Endodermal cell (in vitro differentiated cells): ENCODE results near the gene SEPTIN11. TPM values are rescaled to one million over a fixed set of nuclear protein-coding genes. Genes with fewer than 3 reads are reported as not detected.

Source experiments
- DNase-seq: peaks from one replicate; pipeline ENCODE4 v3.0.0-alpha.2; 2017
- H3K27ac ChIP-seq: 2 replicates; pipeline ENCODE4 v1.5.1; 2013; ENCODE audit warnings: mild to moderate bottlenecking, low read depth, low read length, moderate library complexity
- H3K27me3 ChIP-seq: 2 replicates; pipeline ENCODE4 v1.6.1; 2013; ENCODE audit warnings: mild to moderate bottlenecking, low read length, moderate library complexity; ENCODE audit not compliant: insufficient read depth, control insufficient read depth, poor library complexity, severe bottlenecking
- H3K36me3 ChIP-seq: 2 replicates; pipeline ENCODE4 v1.7.0; 2013; ENCODE audit warnings: mild to moderate bottlenecking, low read length, moderate library complexity; ENCODE audit not compliant: control insufficient read depth, insufficient read depth
- H3K4me1 ChIP-seq: one replicate; pipeline ENCODE4 v1.7.0; 2013; ENCODE audit warnings: low read length; ENCODE audit not compliant: control insufficient read depth, insufficient read depth
- H3K4me3 ChIP-seq: 2 replicates; pipeline ENCODE4 v1.5.1; 2013; ENCODE audit warnings: mild to moderate bottlenecking, low read length, moderate library complexity
- H3K9ac ChIP-seq: 2 replicates; pipeline ENCODE4 v1.6.1; 2013; ENCODE audit warnings: mild to moderate bottlenecking, low read length, moderate library complexity; ENCODE audit not compliant: poor library complexity, severe bottlenecking; ENCODE audit errors: extremely low read depth
- H3K9me3 ChIP-seq: 2 replicates; pipeline ENCODE4 v1.6.1; 2013; ENCODE audit warnings: mild to moderate bottlenecking, low read length, moderate library complexity; ENCODE audit not compliant: control insufficient read depth
- H3K27ac Mint-ChIP-seq: 2 replicates; pipeline ENCODE4 v1.8.0; 2020; ENCODE audit warnings: mixed read lengths
- H3K27me3 Mint-ChIP-seq: 2 replicates; pipeline ENCODE4 v1.8.0; 2021; ENCODE audit warnings: mild to moderate bottlenecking, mixed read lengths; ENCODE audit not compliant: insufficient read depth
- H3K36me3 Mint-ChIP-seq: 2 replicates; pipeline ENCODE4 v1.8.0; 2020; ENCODE audit warnings: low read depth, mixed read lengths
- H3K4me1 Mint-ChIP-seq: 2 replicates; pipeline ENCODE4 v1.8.0; 2020; ENCODE audit warnings: mixed read lengths
- H3K4me3 Mint-ChIP-seq: 2 replicates; pipeline ENCODE4 v1.8.0; 2020; ENCODE audit warnings: mild to moderate bottlenecking, moderate library complexity, mixed read lengths
- H3K9me3 Mint-ChIP-seq: 2 replicates; pipeline ENCODE4 v1.8.0; 2020; ENCODE audit warnings: mild to moderate bottlenecking, mixed read lengths
- CTCF ChIP-seq: fragments of 200-600 bp; sonication (generic); conservative IDR thresholded peaks from 2 replicates; pipeline ENCODE4 v1.5.0; 2021; ENCODE audit warnings: antibody characterized with exemption, mild to moderate bottlenecking
- WGBS, 2 experiments: methylation state at CpG; one replicate each; pipeline versions ENCODE4 v1.1.5 to v1.1.7; 2013; ENCODE audit warnings: missing lambda C conversion rate in 2 of 2, mixed read lengths in 1 of 2; ENCODE audit not compliant: insufficient coverage in 1 of 2, insufficient read length in 1 of 2; 5-methylcytosine and 5-hydroxymethylcytosine counted together
- total RNA-seq, 2 donors: library from RNA; stranded (reverse); fragmentation: NEBNext Ultra II Directional in 1 of 2; extraction: Animal tissue kit (Norgen Biotek cat#: 25700) in 1 of 2; gene quantifications; 2 replicates in 1 of 2; 3 replicates in 1 of 2; pipeline ENCODE4 v1.2.1, GENCODE V29; 2021

The SEPTIN11 gene
- total RNA-seq, 2 donors from 2014 or later, result 102 to 116 TPM

GRCh38 chr4:76969495-76969894 is 19.9 kb downstream of the SEPTIN11 start:
- H3K27ac Mint-ChIP-seq, result no peak overlapping the region
- H3K4me1 ChIP-seq, result peaks cover 6% of the 10 kb centered on the region
- H3K36me3 ChIP-seq, result peaks cover 8% of the 10 kb centered on the region
- H3K4me3 Mint-ChIP-seq, result no peak overlapping the region
- no peaks in the 10 kb centered on the region for H3K9me3 Mint-ChIP-seq
- H3K27me3 ChIP-seq, result no peaks in the 10 kb centered on the region
- no peak for TF ChIP-seq CTCF
- H3K4me3 ChIP-seq, result no peak overlapping the region
- no peak for DNase-seq
- H3K27ac ChIP-seq, result no peak overlapping the region
- no peaks in the 10 kb centered on the region for H3K9me3 ChIP-seq
- peaks cover 6% of the 10 kb centered on the region for H3K36me3 Mint-ChIP-seq
- H3K27me3 Mint-ChIP-seq, result no peaks in the 10 kb centered on the region
- peaks cover 29% of the 10 kb centered on the region for H3K4me1 Mint-ChIP-seq
- 68 to 100% methylated on average over 1 to 3 of the region's 3 CpGs for WGBS, 2 experiments
- H3K9ac ChIP-seq, result no peak overlapping the region

GRCh38 chr4:76969941-76970529 is 20.5 kb downstream of the SEPTIN11 start:
- WGBS, 2 experiments, result 70 to 72% methylated on average over 5 of the region's 5 CpGs
- Histone ChIP-seq H3K27ac (peak overlapping the region; percentile 4), H3K27me3 (no peaks in the 10 kb centered on the region), H3K36me3 (peaks cover 8% of the 10 kb centered on the region), H3K9ac (no peak overlapping the region), H3K9me3 (no peaks in the 10 kb centered on the region), H3K4me1 (peaks cover 6% of the 10 kb centered on the region), H3K4me3 (no peak overlapping the region)
- no peaks in the 10 kb centered on the region for H3K27me3 Mint-ChIP-seq
- peaks cover 29% of the 10 kb centered on the region for H3K4me1 Mint-ChIP-seq
- H3K36me3 Mint-ChIP-seq, result peaks cover 6% of the 10 kb centered on the region
- peak; percentile 82 for DNase-seq
- peak overlapping the region; percentile 3 for H3K27ac Mint-ChIP-seq
- no peaks in the 10 kb centered on the region for H3K9me3 Mint-ChIP-seq
- no peak for TF ChIP-seq CTCF
- no peak overlapping the region for H3K4me3 Mint-ChIP-seq

- Histone ChIP-seq H3K9me3 (no peaks in the 10 kb centered on the region), H3K27me3 (no peaks in the 10 kb centered on the region), H3K27ac (no peak overlapping the region), H3K4me3 (no peak overlapping the region), H3K9ac (no peak overlapping the region), H3K4me1 (peaks cover 6% of the 10 kb centered on the region), H3K36me3 (peaks cover 7% of the 10 kb centered on the region)
- no peak overlapping the region for H3K27ac Mint-ChIP-seq
- DNase-seq, result no peak
- no peaks in the 10 kb centered on the region for H3K36me3 Mint-ChIP-seq
- H3K4me3 Mint-ChIP-seq, result no peak overlapping the region
- H3K27me3 Mint-ChIP-seq, result no peaks in the 10 kb centered on the region
- no peak for TF ChIP-seq CTCF
- no peaks in the 10 kb centered on the region for H3K9me3 Mint-ChIP-seq
- peaks cover 33% of the 10 kb centered on the region for H3K4me1 Mint-ChIP-seq
- WGBS, 2 experiments, result 64% methylated on average over 1 of the region's 1 CpG; no CpG with 5 or more reads in 1 of the 2 experiments
These were observed 22.8 kb downstream of the SEPTIN11 start for GRCh38 chr4:76972306-76972705.
